ENCODE measurements around the gene CH25H. TPM values are rescaled to one million over a fixed set of nuclear protein-coding genes. Genes with fewer than 3 reads are reported as not detected.

The CH25H gene
- total RNA-seq, 2 donors from 2014 or later: 1.0 to 2.0 TPM

GRCh38 chr10:89233033-89233432 is 25.9 kb upstream of the CH25H start:
- intact Hi-C loops (cut with DNase I): no loop called here
- H3K4me1 ChIP-seq: no peaks in the 10 kb centered on the region
- peaks cover 0 to 2% of the 10 kb centered on the region in 2 donors for H3K36me3 ChIP-seq (replicated peaks in 1 of 2; ENCODE audit: insufficient read depth in 1 of 2, low read depth in 2 of 2)
- H3K27ac ChIP-seq: no peak overlapping the region
- DNase-seq: no peak
- H3K27me3 ChIP-seq: no peaks in the 10 kb centered on the region
- H3K9me3 ChIP-seq: no peaks in the 10 kb centered on the region
- 64 to 75% methylated on average over 2 of the region's 2 CpGs for WGBS, 2 donors
- TF ChIP-seq POLR2A (IDR thresholded peaks at IDR 0.05): no peak
- no peak for TF ChIP-seq CTCF (IDR thresholded peaks at IDR 0.05)
- ATAC-seq: no peak
- H3K4me3 ChIP-seq: no peak overlapping the region

GRCh38 chr10:89228962-89229361 is 21.8 kb upstream of the CH25H start:
- TF ChIP-seq POLR2A (IDR thresholded peaks at IDR 0.05): no peak
- TF ChIP-seq CTCF (IDR thresholded peaks at IDR 0.05): no peak
- Histone ChIP-seq H3K4me3 (no peak overlapping the region), H3K4me1 (no peaks in the 10 kb centered on the region), H3K9me3 (no peaks in the 10 kb centered on the region), H3K36me3 (replicated peaks in 1 of 2; ENCODE audit: insufficient read depth in 1 of 2, low read depth in 2 of 2) (no peaks in the 10 kb centered on the region), H3K27ac (no peak overlapping the region), H3K27me3 (no peaks in the 10 kb centered on the region)
- intact Hi-C loops (cut with DNase I): no loop called here
- DNase-seq (no peak), ATAC-seq (no peak)

DNA sequence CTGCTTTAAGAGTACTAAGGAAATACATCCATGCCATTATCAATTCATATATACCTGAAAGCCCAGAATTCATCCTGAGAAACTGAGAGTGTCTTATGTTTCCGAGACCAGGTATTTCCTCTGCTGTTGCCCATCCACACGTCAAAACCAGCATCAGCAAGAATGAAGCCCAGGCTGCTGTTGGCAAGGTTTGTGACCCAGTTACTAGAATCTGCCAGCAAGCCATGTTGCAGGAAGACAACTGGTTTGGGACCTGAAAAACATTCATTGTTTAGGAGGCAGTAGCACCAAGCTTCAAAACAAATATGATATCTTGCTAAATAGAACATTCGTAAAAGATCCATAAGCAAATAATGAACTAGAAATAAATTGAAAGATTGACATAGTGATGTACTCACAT is 21.0 kb upstream of the CH25H start:
- Histone ChIP-seq H3K4me1 (no peaks in the 10 kb centered on the region), H3K27ac (no peak overlapping the region), H3K9me3 (no peaks in the 10 kb centered on the region), H3K36me3 (replicated peaks in 1 of 2; ENCODE audit: insufficient read depth in 1 of 2, low read depth in 2 of 2) (no peaks in the 10 kb centered on the region), H3K27me3 (no peaks in the 10 kb centered on the region), H3K4me3 (no peak overlapping the region)
- no peak for DNase-seq
- ATAC-seq: no peak
- TF ChIP-seq CTCF (IDR thresholded peaks at IDR 0.05) (no peak), POLR2A (IDR thresholded peaks at IDR 0.05) (no peak)
- intact Hi-C loops (cut with DNase I): no loop called here
- WGBS, 2 donors: 93% methylated on average over 3 of the region's 3 CpGs

- 96 to 100% methylated on average over 1 of the region's 1 CpG for WGBS, 2 donors
- Histone ChIP-seq H3K27me3 (no peaks in the 10 kb centered on the region), H3K9me3 (no peaks in the 10 kb centered on the region), H3K36me3 (replicated peaks in 1 of 2; ENCODE audit: insufficient read depth in 1 of 2, low read depth in 2 of 2) (no peaks in the 10 kb centered on the region), H3K4me3 (no peak overlapping the region), H3K4me1 (no peaks in the 10 kb centered on the region), H3K27ac (no peak overlapping the region)
- intact Hi-C loops (cut with DNase I): no loop called here
- no peak for DNase-seq
- no peak for ATAC-seq
- no peak for TF ChIP-seq CTCF (IDR thresholded peaks at IDR 0.05)
- no peak for TF ChIP-seq POLR2A (IDR thresholded peaks at IDR 0.05)
Measured at GRCh38 chr10:89226891-89227290, 19.8 kb upstream of the CH25H start.

GRCh38 chr10:89224739-89225443 is 17.8 kb upstream of the CH25H start:
- no peaks in the 10 kb centered on the region for H3K36me3 ChIP-seq (replicated peaks in 1 of 2; ENCODE audit: insufficient read depth in 1 of 2, low read depth in 2 of 2)
- intact Hi-C loops (cut with DNase I): no loop called here
- H3K27ac ChIP-seq: peak overlapping the region in 3 of 4 donors; percentile 23 to 60 (median 38)
- H3K27me3 ChIP-seq: no peaks in the 10 kb centered on the region
- no peaks in the 10 kb centered on the region for H3K9me3 ChIP-seq
- no peak for TF ChIP-seq POLR2A (IDR thresholded peaks at IDR 0.05)
- TF ChIP-seq CTCF (IDR thresholded peaks at IDR 0.05): peak in 5 of 7 experiments; percentile 11 to 36 (median 34)
- 45 to 52% methylated on average over 18 of the region's 18 CpGs for WGBS, 2 donors
- ATAC-seq (peak; percentile 67), DNase-seq (peak in 1 of 4 donors; percentile 26)
- H3K4me3 ChIP-seq: no peak overlapping the region
- no peaks in the 10 kb centered on the region for H3K4me1 ChIP-seq

Measured in body of pancreas (tissue), 4 donors.